Neural progenitor cell (in vitro differentiated cells): ENCODE data around the gene SHKBP1. TPM values are rescaled to one million over a fixed set of nuclear protein-coding genes. Genes with fewer than 3 reads are reported as not detected.
"Not testable (repeated sequence)": the region's sequence is repeated elsewhere in the genome, so short reads cannot be mapped to it uniquely, and the experiment has no call there.

ENCODE experiments used
- DNase-seq: peaks from one replicate; pipeline ENCODE4 v3.0.0-alpha.2; 2016; ENCODE audit warnings: low spot score
- H2AFZ ChIP-seq: fragments of 200-600 bp; sonication (generic); replicated peaks from 2 replicates; pipeline ENCODE4 v1.6.1; 2016; ENCODE audit warnings: antibody characterized with exemption
- H3F3A ChIP-seq: fragments of 200-600 bp; sonication (generic); 2 replicates; pipeline ENCODE4 v1.6.1; 2016; ENCODE audit warnings: antibody characterized with exemption, low read depth
- H3K27ac ChIP-seq: fragments of 200-600 bp; sonication (generic); 2 replicates; pipeline ENCODE4 v1.5.1; 2016; ENCODE audit warnings: mild to moderate bottlenecking
- H3K27me3 ChIP-seq: fragments of 200-600 bp; sonication (generic); 2 replicates; pipeline ENCODE4 v1.6.1; 2016; ENCODE audit warnings: mild to moderate bottlenecking, moderate library complexity
- H3K36me3 ChIP-seq: fragments of 200-600 bp; sonication (generic); 2 replicates; pipeline ENCODE4 v1.5.1; 2016
- H3K4me1 ChIP-seq: fragments of 200-600 bp; sonication (generic); 2 replicates; pipeline ENCODE4 v1.6.1; 2016; ENCODE audit warnings: mixed run types
- H3K4me2 ChIP-seq: fragments of 200-600 bp; sonication (generic); 2 replicates; pipeline ENCODE4 v1.6.1; 2016
- H3K4me3 ChIP-seq: fragments of 200-600 bp; sonication (generic); 2 replicates; pipeline ENCODE4 v1.5.1; 2016
- H3K79me2 ChIP-seq: fragments of 200-600 bp; sonication (generic); 2 replicates; pipeline ENCODE4 v1.6.1; 2016; ENCODE audit warnings: low read depth
- H3K9ac ChIP-seq: fragments of 200-600 bp; sonication (generic); 2 replicates; pipeline ENCODE4 v1.6.1; 2016
- H3K9me3 ChIP-seq: fragments of 200-600 bp; sonication (generic); 2 replicates; pipeline ENCODE4 v1.5.1; 2016; ENCODE audit warnings: low read depth
- H4K20me1 ChIP-seq: fragments of 200-600 bp; sonication (generic); 2 replicates; pipeline ENCODE4 v1.6.1; 2016; ENCODE audit warnings: low read depth
- H3K27ac Mint-ChIP-seq: 3 replicates; pipeline ENCODE4 v1.8.0; 2021; ENCODE audit warnings: mixed read lengths
- H3K27me3 Mint-ChIP-seq: 2 replicates; pipeline ENCODE4 v1.8.0; 2022; ENCODE audit warnings: low read depth, mild to moderate bottlenecking, inconsistent platforms, moderate library complexity, mixed read lengths; ENCODE audit not compliant: insufficient read depth
- H3K36me3 Mint-ChIP-seq: 3 replicates; pipeline ENCODE4 v1.8.0; 2021; ENCODE audit warnings: mixed read lengths
- H3K4me1 Mint-ChIP-seq: 3 replicates; pipeline ENCODE4 v1.8.0; 2021; ENCODE audit warnings: mixed read lengths
- H3K4me3 Mint-ChIP-seq: 3 replicates; pipeline ENCODE4 v1.8.0; 2021; ENCODE audit warnings: mild to moderate bottlenecking, moderate library complexity, mixed read lengths
- H3K9me3 Mint-ChIP-seq: 3 replicates; pipeline ENCODE4 v1.8.0; 2020; ENCODE audit warnings: mixed read lengths
- EZH2 ChIP-seq: fragments of 200-600 bp; sonication (generic); IDR thresholded peaks from 2 replicates; pipeline ENCODE4 v1.6.1; 2017; ENCODE audit warnings: antibody characterized with exemption, mild to moderate bottlenecking, moderate library complexity
- EZH2phosphoT487 ChIP-seq: fragments of 200-600 bp; sonication (generic); IDR thresholded peaks from 2 replicates; pipeline ENCODE4 v1.6.1; 2017; ENCODE audit warnings: antibody characterized with exemption
- total RNA-seq: library from RNA; depleted of rRNA; stranded (reverse); fragments of >200 nt; gene quantifications from 2 replicates; pipeline ENCODE4 v1.2.3, GENCODE V29; 2015; ENCODE audit warnings: low replicate concordance
- TF ChIP-seq, protein P1 (sequence below): fragments of 200-600 bp; sonication (generic); IDR thresholded peaks from 2 replicates; pipeline ENCODE4 v1.5.1; 2017; ENCODE audit warnings: antibody characterized with exemption, mild to moderate bottlenecking

Gene SHKBP1
- total RNA-seq, 1 donor from 2014 or later = 20.6 TPM

GRCh38 chr19:40559394-40559793 is 17.3 kb upstream of the SHKBP1 start:
- no peak for DNase-seq
- H3F3A ChIP-seq = no peaks in the 10 kb centered on the region
- H3K27me3 Mint-ChIP-seq = peaks cover 37% of the 10 kb centered on the region
- no peak overlapping the region for H3K4me3 ChIP-seq
- no peak overlapping the region for H3K4me2 ChIP-seq
- no peaks in the 10 kb centered on the region for H3K9me3 Mint-ChIP-seq
- H3K4me3 Mint-ChIP-seq = no peak overlapping the region
- H4K20me1 ChIP-seq = peaks cover 4% of the 10 kb centered on the region
- no peak overlapping the region for H3K27ac ChIP-seq
- no peaks in the 10 kb centered on the region for H3K79me2 ChIP-seq
- no peak overlapping the region for H2AFZ ChIP-seq
- no peak overlapping the region for H3K9ac ChIP-seq
- no peaks in the 10 kb centered on the region for H3K36me3 ChIP-seq
- no peak overlapping the region for H3K27ac Mint-ChIP-seq
- no peaks in the 10 kb centered on the region for H3K9me3 ChIP-seq
- TF ChIP-seq, protein P1, sequence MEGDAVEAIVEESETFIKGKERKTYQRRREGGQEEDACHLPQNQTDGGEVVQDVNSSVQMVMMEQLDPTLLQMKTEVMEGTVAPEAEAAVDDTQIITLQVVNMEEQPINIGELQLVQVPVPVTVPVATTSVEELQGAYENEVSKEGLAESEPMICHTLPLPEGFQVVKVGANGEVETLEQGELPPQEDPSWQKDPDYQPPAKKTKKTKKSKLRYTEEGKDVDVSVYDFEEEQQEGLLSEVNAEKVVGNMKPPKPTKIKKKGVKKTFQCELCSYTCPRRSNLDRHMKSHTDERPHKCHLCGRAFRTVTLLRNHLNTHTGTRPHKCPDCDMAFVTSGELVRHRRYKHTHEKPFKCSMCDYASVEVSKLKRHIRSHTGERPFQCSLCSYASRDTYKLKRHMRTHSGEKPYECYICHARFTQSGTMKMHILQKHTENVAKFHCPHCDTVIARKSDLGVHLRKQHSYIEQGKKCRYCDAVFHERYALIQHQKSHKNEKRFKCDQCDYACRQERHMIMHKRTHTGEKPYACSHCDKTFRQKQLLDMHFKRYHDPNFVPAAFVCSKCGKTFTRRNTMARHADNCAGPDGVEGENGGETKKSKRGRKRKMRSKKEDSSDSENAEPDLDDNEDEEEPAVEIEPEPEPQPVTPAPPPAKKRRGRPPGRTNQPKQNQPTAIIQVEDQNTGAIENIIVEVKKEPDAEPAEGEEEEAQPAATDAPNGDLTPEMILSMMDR = no peak
- TF ChIP-seq EZH2phosphoT487 (no peak), EZH2 (no peak)
- H3K36me3 Mint-ChIP-seq = no peaks in the 10 kb centered on the region
- H3K27me3 ChIP-seq = peaks cover 83% of the 10 kb centered on the region
- H3K4me1 ChIP-seq = peaks cover 1% of the 10 kb centered on the region
- no peaks in the 10 kb centered on the region for H3K4me1 Mint-ChIP-seq

DNA sequence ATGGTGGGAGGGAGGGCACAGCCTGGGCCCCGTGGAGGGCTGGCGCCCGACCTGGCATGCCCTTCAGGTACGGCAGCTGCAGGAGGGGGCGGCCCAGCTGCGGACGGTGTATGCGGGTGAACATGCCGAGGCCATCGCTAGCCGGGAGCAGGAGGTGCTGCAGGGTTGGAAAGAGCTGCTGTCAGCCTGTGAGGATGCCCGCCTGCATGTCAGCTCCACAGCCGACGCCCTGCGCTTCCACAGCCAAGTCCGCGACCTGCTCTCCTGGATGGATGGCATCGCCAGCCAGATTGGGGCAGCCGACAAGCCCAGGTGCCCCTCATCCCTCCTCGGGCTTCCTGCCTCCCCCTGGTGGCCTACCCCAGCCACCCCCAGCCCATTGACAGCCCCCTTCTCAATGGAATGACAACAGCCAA is 16.6 kb upstream of the SHKBP1 start:
- Mint-ChIP-seq H3K9me3 (no peaks in the 10 kb centered on the region), H3K36me3 (no peaks in the 10 kb centered on the region), H3K4me1 (no peaks in the 10 kb centered on the region), H3K4me3 (no peak overlapping the region), H3K27ac (no peak overlapping the region), H3K27me3 (peaks cover 36% of the 10 kb centered on the region)
- Histone ChIP-seq H3K4me2 (no peak overlapping the region), H3F3A (no peaks in the 10 kb centered on the region), H3K9ac (no peak overlapping the region), H4K20me1 (no peaks in the 10 kb centered on the region), H3K79me2 (no peaks in the 10 kb centered on the region), H3K36me3 (no peaks in the 10 kb centered on the region), H3K9me3 (no peaks in the 10 kb centered on the region), H2AFZ (no peak overlapping the region), H3K27me3 (peaks cover 83% of the 10 kb centered on the region), H3K4me1 (no peaks in the 10 kb centered on the region), H3K27ac (no peak overlapping the region), H3K4me3 (no peak overlapping the region)
- no peak for TF ChIP-seq EZH2
- TF ChIP-seq, protein P1 = peak; percentile 8
- no peak for DNase-seq

DNA sequence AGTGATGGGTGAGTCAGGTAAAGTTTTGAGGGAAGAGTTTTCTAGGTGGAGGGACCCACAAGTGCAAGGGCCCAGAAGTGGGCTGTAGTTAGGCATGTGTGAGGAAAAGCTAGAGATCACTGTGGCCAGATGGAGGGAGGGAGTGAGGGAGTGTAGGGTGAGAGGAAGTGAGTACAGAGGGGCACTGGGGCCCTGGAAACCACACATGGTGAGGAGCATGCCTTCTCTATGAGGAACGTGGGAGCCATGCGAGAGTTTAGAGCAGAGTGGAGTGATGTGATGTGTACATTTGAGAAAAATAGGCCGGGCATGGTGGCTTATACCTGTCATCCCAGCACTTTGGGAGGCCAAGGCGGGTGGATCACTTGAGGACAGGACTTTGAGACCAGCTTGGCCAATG is 14.7 kb upstream of the SHKBP1 start:
- Histone ChIP-seq H3K4me1 (no peaks in the 10 kb centered on the region), H4K20me1 (no peaks in the 10 kb centered on the region), H3K27ac (no peak overlapping the region), H2AFZ (no peak overlapping the region), H3K4me3 (no peak overlapping the region), H3K79me2 (no peaks in the 10 kb centered on the region), H3K4me2 (no peak overlapping the region), H3K9me3 (no peaks in the 10 kb centered on the region), H3K9ac (no peak overlapping the region), H3K36me3 (no peaks in the 10 kb centered on the region), H3F3A (peaks cover under 1% of the 10 kb centered on the region), H3K27me3 (peaks cover 83% of the 10 kb centered on the region)
- no peak for DNase-seq
- H3K36me3 Mint-ChIP-seq = no peaks in the 10 kb centered on the region
- no peak for TF ChIP-seq EZH2phosphoT487
- TF ChIP-seq EZH2 = no peak
- TF ChIP-seq, protein P1 = no peak
- H3K9me3 Mint-ChIP-seq = no peaks in the 10 kb centered on the region
- H3K4me3 Mint-ChIP-seq = peak overlapping the region; percentile 27
- H3K27me3 Mint-ChIP-seq = peaks cover 47% of the 10 kb centered on the region
- peaks cover 2% of the 10 kb centered on the region for H3K4me1 Mint-ChIP-seq
- H3K27ac Mint-ChIP-seq = peak overlapping the region; percentile 21

DNA sequence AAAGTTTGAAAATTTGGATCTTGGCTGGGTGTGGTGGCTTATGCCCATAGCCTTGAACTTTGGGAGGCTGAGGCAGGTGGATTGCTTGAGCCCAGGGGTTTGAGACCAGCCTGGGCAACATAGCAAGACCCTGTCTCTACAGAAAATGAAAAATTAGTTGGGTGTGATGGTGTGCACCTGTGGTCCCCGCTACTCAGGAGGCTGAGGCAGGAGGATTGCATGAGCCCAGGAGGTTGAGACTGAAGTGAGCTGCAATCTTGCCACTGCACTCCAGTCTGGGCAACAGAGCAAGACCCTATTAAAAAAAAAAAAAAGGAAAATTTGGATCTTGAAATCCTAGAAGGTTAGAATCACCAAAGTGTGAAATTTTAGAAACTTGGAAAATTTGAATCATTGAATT is 12.1 kb upstream of the SHKBP1 start:
- H3K4me3 Mint-ChIP-seq, H3K4me1 ChIP-seq: not testable (repeated sequence)

More for the DNA sequence above, 12.1 kb upstream of the SHKBP1 start:
- not testable (repeated sequence) for H3K27ac Mint-ChIP-seq, H3K4me3 ChIP-seq, H3K9me3 ChIP-seq, H3K27ac ChIP-seq, H3K79me2 ChIP-seq, H3K9me3 Mint-ChIP-seq, H4K20me1 ChIP-seq, H3K4me2 ChIP-seq, H2AFZ ChIP-seq, H3K36me3 ChIP-seq, H3K36me3 Mint-ChIP-seq, H3K9ac ChIP-seq, DNase-seq, H3K4me1 Mint-ChIP-seq
- peaks cover 94% of the 10 kb centered on the region for H3K27me3 ChIP-seq
- peaks cover 19% of the 10 kb centered on the region for H3F3A ChIP-seq
- peaks cover 53% of the 10 kb centered on the region for H3K27me3 Mint-ChIP-seq
